Hypothalamus (tissue), 51 donors: ENCODE data around the gene NT5C3B.

Experiments used
- DNase-seq, 51 donors: peaks; one replicate each; lab custom pipeline; 2025; lab: John Stamatoyannopoulos, UW

The NT5C3B gene

GRCh38 chr17:41812381-41813151, 23.5 kb downstream of the NT5C3B start, which contains the start of gene FKBP10:
Gene FKBP10, plus strand, starts transcription at chr17:41813004. Its CDS starts 31 bp downstream, at chr17:41813035.
- peak in 38 of 51 donors; percentile 12 to 79 (median 46) for DNase-seq

- peak in 47 of 51 donors; percentile 20 to 87 (median 62) for DNase-seq
These were observed 24.3 kb downstream of the NT5C3B start, which contains the start of gene P3H4 for GRCh38 chr17:41811549-41812380. Gene P3H4, minus strand, starts transcription at chr17:41811949. Its CDS starts 34 bp downstream, at chr17:41811915.

- peak in 3 of 51 donors; percentile 32 to 42 (median 38) for DNase-seq
These were observed 25.1 kb downstream of the NT5C3B start for GRCh38 chr17:41810659-41811548.

GRCh38 chr17:41806685-41807445, 29.2 kb downstream of the NT5C3B start:
- no peak for DNase-seq

GRCh38 chr17:41803049-41804020, 32.7 kb downstream of the NT5C3B start:
- DNase-seq: no peak

GRCh38 chr17:41801374-41802271, 34.4 kb downstream of the NT5C3B start:
- DNase-seq: peak in 48 of 51 donors; percentile 6 to 86 (median 57)

GRCh38 chr17:41800601-41801373, 35.2 kb downstream of the NT5C3B start:
- no peak for DNase-seq

- DNase-seq: no peak
These were observed 36.7 kb downstream of the NT5C3B start for GRCh38 chr17:41799366-41799765.

- DNase-seq: no peak
These were observed 38.7 kb downstream of the NT5C3B start for GRCh38 chr17:41797377-41797776.

- DNase-seq: no peak
These were observed 39.7 kb downstream of the NT5C3B start for GRCh38 chr17:41796121-41796895.

GRCh38 chr17:41794540-41794975, 41.5 kb downstream of the NT5C3B start:
- DNase-seq: no peak

- no peak for DNase-seq
These were observed 42.1 kb downstream of the NT5C3B start for GRCh38 chr17:41793784-41794539.

- no peak for DNase-seq
These were observed 42.9 kb downstream of the NT5C3B start for GRCh38 chr17:41792845-41793783.

GRCh38 chr17:41787021-41787418, 49.0 kb downstream of the NT5C3B start:
- DNase-seq: no peak
